ENCODE measurements around the gene ATP1B4.

DNA sequence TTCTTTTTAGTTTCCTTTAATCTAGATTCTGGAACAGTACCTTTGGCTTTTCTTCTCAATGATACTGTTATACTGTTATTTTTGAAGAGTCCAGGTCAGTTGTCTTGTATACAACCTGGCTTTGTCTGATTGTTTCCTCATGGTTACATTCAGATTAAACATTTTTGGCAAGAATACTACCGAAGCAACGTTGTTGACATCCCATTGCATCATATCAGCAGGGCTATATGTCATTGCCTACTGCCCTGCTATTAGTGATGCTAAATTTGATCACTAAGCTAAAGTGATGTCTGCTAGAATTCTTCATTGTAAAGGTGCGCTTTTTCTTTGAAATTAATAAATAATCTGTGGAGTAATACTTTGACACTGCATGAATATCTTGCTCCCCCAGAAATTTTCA lies 5.8 kb upstream of the ATP1B4 start:
- TF ChIP-seq MEF2A (IDR thresholded peaks at IDR 0.05; ENCODE audit: control insufficient read depth, low read depth, low read length) (no peak), CREB1 (IDR thresholded peaks at IDR 0.05) (no peak), CREB1 (CRISPR knock-in tag; IDR thresholded peaks at IDR 0.05) (no peak), POLR2AphosphoS5 (IDR thresholded peaks at IDR 0.05; ENCODE audit: control insufficient read depth, insufficient read depth, low read depth, low read length) (no peak), CTCF (IDR thresholded peaks at IDR 0.05 in 2 of 3, conservative IDR thresholded peaks at IDR 0.05 in 1 of 3; ENCODE audit: insufficient read depth in 2 of 3, low read depth in 1 of 3, low read length in 3 of 3) (no peak)
